GM04503 (cell line): Measurements from ENCODE around the gene SLC25A4.
"Not testable (repeated sequence)": the region's sequence is repeated elsewhere in the genome, so short reads cannot be mapped to it uniquely, and the experiment has no call there.

Experiments used
- DNase-seq: peaks from one replicate; pipeline ENCODE4 v3.0.0-alpha.2; 2012; ENCODE audit warnings: low read depth

The SLC25A4 gene

DNA sequence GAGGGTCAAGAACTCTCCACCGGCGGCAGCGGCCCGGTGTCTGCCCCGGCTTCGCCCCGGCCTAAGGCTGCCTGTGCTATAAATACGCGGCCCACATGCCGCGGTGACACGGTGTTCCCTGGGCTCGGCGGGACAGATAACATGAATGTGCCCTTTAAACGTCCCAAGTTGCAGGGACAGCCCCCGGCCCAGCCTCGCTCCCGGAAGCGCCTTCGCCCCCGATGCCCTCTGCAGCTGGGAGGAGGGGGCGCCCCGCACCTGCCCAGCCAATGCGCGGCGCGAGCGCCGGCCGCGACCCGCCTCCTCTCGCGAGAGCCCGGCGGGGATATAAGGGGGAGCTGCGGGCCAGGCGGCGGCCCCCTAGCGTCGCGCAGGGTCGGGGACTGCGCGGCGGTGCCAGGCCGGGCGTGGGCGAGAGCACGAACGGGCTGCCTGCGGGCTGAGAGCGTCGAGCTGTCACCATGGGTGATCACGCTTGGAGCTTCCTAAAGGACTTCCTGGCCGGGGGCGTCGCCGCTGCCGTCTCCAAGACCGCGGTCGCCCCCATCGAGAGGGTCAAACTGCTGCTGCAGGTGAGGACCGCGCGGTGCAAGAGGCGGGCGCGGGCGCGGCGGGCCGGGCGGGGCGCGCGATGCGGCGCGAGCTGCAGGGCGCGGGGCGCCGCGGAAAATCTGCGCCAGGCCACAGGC, at the start of gene SLC25A4:
SLC25A4 (plus strand) TSS at position 355 of the 689 bp plus-strand sequence; CDS start at position 462, 107 bp downstream.
- DNase-seq, result no peak

DNA sequence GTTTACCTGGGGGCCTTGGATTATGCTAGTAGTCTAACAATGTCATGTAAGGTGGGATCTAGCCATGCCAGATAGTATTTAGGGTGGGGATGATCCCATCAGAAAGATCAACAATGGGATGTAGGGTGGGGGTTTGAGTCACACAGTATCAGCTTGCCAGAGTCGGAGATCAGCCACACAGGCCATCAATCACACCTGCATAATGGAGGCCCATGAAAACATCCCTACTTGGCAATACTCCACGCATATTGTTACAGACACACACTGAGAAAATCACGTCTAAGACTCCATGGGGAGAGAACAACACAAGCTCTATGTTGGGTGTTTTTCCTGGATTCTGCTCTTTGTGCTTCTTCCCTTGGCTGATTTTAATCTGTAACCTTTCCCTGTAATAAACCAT, 49.5 kb upstream of the SLC25A4 start:
- no peak for DNase-seq

DNA sequence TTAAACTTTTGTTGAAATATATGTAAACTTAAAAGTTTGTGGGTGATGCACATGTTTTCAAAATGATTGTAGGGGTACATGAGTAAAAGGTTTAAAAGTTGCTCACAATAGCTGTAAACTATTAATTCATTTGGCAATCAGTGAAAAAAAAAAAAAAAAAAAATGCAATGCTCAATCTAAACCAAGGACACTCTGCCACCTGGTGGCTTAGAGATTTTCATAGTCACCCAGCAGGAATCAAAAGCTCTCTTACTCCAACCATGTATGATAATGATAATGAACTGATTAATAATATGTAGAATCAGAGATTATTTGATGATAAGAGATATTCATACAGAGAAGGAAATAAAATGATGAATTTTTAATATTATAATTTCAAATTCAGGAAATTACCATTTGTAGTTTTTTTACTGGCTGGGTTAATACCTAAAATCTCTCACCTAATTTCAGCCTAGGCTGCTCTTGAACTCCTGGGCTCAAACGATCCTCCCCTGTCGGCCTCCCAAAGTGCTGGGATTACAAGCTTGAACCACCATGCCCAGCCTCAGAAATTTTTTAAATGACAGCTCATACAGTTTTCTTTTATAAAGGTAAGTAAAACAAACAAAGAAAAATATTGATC, 46.9 kb upstream of the SLC25A4 start:
- DNase-seq, result no peak

DNA sequence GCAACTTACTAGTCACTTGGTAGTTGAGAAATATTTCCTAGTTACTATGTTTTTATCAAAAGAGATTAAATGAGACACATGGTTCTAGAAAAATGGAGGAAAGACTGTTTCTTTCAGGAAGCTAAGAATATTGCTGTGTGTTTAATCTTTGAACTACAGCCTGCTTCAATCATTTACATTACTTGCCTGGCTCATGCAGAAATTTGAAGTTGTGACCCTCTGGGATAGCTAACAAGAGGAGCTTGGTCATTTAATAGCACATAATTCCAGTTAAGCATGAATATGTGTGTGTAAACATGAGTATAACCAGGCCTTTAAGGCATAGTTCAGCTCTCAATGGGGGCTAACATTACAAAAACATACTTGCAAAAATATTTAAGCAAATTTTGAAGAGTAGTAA, 44.6 kb upstream of the SLC25A4 start:
- no peak for DNase-seq

DNA sequence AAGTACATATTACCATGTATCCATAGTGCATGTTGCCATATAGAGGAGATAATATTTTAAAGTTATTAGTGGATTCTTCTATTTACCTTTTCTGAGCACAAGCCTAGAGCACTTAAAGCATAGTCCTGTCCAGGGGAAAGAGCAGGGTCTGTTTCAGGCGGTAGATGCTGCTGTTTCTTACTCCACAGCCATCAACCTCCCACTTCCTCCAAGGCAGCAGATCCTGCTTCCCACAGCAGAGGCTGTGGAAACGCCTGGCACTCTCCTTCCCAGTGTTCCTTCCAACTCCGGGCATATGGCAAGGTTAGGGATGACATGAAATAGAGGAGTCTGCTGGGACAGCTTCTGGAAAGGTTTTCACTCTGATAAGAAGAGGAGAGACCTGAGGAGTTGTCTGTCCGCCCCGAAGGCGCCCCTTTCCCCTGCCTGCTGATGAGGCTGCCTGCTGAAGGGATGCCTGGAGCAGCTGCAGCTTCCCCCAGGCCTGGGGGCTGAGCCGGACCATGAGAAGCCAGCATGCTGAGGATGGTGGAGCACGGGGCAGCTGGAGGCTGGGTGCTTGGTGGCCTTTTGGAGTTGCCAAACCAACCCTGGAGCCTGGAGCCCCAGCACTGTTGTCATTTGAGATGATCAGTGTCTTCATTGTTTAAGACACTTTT, 43.9 kb upstream of the SLC25A4 start:
- no peak for DNase-seq

DNA sequence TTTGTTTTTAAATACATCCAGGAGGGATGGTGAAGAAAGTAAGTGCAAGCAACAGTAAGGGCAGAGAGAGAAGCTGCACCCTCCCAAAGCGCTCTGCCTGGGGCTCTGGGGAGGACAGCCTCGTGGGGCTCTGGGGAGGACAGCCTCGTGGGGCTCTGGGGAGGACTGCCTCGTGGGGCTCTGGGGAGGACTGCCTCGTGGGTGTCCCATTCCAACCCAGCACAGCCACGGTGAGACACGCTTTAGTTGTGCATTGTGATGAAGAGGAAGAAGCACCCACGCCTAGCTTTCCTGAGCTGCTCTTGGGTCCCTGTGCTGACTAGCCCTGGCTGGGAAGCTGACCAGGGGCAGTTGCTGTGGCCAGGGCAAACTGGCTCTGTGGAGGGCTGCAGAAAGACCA, 43.1 kb upstream of the SLC25A4 start:
- DNase-seq, result no peak

DNA sequence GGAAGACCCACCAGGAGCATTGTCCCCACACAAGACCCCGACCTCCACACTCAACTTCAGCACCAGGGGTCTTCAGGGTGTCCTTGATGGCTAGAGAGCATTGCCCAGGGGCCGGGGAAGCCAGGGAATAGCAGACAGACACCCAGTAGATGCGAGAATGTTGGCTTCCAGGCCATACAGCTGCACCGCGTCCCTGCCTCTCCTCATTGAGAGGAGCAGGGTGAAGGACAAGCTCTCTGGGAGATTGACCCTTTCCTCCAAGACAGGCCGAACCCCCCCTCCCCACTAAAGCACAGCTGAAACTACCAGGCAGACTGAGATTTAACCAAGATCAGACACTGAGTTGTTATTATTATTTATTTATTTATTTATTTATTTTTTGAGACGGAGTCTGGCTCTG, 42.6 kb upstream of the SLC25A4 start:
- no peak for DNase-seq

DNA sequence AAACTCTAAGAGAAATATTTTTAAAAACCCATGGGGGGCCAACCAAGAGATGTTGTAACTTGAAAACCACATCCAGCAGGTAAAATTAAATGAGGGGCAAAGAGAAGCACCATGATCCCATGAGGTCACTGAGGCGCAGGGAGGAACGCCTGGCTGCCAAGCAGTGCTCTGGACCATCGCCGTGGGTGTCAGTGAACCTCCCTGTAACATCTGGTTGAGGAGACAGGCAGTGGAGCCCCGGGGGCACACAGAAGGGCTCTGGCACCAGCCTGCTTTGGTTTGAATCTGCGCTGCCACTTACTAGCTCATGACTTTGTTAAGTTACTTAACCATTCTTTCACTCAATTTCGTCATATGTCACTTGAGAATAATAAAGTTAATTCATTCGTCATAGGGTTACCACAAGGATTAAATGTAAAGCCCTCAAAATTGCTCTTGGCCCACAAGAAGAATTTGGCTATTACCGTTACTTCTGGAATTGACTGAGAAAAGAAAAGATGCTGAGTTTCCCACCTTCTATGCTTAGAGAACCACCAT, 41.6 kb upstream of the SLC25A4 start:
- no peak for DNase-seq

DNA sequence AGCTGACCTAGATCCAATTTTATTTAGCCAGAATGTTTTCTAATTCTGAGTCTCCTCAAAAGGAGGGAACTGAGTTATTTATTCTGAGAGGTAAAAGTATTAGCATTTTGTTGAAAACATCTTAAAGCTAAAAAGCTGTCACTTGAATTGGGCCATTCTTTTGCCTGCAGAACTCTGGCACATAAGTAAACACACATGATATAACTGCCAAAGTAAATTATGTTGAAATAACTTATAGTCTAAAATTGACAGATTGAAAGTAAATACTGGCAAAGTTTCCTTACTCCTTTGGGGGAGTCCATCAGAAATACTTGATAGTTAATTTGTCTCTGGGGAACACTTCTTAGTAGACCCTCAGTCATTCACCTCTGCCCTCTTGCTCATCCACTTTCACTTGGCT, 38.3 kb upstream of the SLC25A4 start:
- no peak for DNase-seq

DNA sequence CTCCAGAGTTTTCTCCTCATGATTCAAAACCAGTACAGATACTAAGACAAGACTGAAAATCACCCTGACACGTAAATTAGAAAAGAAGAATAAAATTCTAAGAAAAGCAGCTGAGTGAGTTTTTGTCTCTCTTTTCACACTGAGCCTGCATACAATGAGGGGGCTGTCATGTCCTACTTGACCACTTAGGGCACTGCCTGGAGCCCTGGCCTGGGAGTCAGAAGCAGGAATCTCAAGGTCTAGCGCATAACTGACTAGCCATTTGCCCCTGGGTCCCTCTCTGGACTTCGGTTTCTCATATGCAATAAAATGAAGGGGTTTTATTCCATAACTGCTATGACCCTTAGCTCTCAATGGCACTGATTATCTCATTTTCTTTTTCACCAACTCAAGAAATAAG, 36.7 kb upstream of the SLC25A4 start:
- no peak for DNase-seq

DNA sequence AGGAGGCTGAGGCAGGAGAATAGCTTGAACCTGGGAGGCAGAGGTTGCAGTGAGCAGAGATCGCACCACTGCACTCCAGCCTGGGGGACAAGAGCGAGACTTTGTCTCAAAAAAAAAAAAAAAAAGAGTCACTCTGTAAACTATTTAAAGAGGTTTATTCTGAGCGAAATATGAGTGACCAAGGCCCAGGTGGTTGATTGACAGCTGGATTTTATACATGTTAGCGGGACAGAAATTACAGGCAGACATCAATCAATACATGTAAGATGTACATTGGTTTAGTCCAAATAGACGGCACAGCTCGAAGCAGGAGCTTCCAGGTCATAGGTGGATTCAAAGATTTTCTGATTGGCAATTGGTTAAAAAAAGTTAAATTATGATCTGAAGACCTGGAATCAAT, 35.5 kb upstream of the SLC25A4 start:
- DNase-seq, result not testable (repeated sequence)

DNA sequence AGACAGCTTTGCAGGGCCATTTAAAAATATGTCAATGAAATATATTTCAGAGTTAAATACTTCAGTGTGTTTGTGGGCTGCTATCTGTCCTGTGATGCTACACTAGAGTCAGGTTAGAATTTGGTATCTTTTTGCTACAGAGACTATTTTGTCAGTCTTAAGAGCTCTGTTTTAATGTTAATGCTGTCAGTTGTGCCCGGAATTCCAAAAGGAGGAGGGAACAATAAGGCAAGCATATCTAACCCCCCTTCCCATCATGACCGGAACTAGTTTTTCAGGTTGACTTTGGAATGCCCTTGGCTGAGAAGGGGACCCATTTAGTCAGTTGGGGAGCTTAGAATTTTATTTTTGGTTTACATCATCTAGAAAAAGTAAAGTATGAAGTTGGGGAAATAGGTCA, 34.9 kb upstream of the SLC25A4 start:
- DNase-seq, result no peak

DNA sequence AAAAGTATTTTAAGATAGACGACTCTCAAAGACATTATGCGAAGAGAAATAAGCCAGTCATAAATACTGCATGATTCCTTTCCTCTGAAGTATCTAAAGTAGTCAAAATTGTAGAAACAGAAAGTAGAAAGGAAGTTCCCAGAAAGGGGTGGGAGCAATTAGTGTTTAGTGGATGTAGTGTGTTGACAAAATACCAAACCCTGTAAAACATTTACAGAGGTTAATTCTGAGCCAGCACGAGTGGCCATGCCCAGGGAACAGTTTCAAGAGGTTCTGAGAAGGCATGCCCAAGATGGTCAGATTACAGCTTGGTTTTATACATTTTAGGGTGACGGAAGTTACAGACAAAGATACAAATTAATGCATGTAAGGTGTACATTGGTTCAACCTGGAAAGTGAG, 34.4 kb upstream of the SLC25A4 start:
- no peak for DNase-seq

DNA sequence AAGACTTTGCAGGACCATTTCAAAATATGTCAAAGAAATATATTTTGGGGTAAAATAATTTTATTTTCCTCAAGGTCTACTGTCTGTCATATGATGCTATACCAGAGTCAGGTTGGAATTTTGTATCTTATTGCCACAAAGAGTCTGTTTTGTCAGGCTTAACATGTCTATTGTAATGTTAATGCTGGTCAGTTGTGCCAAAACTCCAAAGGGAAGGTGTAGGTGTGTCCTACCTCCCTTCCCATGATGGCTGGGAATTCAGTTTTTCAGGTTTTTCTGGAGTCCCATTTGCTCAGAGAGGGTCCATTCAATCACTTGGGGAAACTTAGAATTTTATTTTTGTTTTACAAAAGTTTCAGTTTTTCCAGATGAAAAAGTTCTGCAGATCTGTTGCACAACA, 33.3 kb upstream of the SLC25A4 start:
- no peak for DNase-seq

DNA sequence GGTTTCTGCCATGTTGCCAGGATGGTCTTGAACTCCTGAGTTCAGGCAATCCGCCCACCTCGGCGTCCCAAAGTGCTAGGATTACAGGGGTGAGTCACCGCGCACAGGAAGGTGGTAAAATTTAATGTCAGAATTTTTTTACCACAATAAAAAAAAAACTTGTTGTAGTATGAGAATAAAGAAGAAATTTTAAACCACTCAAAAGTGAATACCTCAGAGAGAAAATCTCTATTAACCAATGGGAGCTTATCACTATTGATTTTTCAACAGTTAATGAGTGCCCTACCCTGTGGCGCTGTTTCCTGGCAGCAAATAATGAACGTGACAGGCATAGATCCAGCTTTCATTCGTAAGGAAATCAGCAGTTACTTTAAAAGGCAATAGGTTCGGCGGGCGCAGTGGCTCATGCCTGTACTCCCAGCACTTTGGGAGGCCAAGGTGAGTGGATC, 32.7 kb upstream of the SLC25A4 start:
- no peak for DNase-seq

DNA sequence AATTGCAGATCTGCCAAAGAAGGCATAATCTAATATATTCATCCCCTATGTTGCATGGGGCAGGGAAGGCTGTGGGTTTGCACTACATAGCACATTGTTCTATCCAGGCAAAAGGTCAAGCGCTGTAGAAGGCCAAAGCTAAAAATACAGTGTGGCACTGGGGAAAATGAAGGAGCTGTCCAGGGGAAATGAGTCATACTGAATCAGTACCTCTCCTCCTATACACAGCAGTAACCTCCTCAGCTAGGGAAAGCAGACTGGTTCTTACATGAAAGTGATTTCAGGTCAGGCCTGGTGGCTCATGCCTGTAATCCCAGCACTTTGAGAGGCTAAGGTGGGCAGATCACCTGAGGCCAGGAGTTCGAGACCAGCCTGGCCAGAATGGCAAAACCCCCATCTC, 31.0 kb upstream of the SLC25A4 start:
- DNase-seq, result peak; percentile 87

DNA sequence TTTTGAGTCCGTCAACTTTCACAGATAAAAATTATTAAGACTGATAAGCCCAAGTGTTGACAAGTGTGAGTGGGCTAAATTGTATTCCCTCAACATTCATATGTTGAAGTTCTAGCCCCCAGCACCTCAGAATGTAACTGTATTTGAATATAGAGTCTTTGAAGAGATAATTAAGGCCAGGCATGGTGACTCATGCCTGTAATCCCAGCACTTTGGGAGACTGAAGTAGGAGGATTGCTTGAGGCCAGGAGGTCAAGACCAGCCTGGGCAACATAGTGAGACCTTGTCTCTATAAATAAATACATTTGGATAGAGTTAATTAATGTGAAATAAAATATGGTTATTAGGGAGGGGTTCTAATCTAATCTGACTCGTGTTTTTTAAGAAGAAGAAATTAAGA, 29.7 kb upstream of the SLC25A4 start:
- DNase-seq, result no peak

DNA sequence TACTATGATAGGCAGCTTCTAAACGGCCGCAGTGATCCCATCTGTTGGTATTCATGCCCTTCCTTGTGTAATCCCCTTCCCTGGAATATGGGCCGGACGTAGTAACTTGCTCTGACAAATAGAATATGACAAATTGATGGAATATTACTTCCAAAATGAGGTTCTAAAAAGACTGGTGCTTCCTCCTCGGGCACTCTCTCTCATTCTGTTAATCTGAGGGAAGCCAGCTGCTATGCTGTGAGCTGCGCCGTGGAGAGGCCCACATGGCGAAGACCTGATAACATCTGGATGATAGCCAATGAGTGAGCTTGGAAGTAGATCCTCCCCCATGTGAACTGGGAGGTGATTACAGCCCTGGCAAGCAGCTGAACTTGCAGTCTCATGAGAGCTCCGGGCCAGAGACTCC, 27.2 kb upstream of the SLC25A4 start:
- DNase-seq, result no peak

DNA sequence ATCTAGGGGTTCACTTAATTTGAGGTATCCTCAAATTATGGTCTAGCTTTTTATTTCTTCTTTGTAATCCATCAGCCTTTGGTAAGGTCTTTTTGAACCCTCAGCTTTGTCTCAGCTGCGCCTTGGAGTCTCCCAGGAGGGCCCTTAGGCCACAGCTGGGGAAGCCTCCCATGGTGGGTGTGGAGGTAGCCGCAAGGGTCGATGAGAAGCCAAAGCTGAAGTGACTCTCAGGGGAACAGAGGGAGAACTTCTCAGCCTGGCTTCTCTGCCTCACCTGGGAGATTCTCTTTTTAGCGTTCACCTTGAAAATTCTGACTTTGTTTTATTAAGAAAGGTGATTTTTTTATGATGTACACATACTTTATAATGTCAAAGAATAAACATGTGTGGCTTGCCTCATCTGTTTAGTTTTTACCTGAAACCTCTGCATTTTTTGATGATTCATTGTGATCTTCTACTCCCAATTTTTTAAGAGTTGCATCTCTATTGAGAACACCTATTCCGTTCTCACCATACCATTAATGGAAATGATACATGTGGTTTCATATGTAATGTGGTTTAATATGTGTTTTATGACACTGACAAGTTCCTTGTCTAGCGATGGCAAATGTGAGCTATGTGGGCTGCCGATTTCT, 25.6 kb upstream of the SLC25A4 start:
- DNase-seq, result no peak

DNA sequence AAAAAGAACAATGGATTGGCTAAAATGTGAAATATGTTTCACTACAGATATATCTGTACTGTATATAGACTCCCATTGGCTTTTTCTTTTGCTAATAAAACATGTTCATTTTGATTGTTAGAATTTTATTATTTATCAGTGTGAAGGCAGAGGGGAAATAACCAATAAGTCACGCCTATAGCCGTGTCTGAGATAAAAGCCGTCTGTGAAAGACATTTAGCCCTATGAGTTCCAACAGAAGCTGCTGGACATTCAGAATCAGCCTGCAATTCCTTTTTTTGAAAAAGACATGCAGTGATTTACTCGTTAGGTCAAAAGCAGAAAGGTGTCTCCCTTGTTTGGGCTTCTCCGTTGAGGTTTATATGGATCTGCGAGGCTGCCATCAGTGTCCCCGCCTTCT, 24.2 kb upstream of the SLC25A4 start:
- DNase-seq, result no peak

DNA sequence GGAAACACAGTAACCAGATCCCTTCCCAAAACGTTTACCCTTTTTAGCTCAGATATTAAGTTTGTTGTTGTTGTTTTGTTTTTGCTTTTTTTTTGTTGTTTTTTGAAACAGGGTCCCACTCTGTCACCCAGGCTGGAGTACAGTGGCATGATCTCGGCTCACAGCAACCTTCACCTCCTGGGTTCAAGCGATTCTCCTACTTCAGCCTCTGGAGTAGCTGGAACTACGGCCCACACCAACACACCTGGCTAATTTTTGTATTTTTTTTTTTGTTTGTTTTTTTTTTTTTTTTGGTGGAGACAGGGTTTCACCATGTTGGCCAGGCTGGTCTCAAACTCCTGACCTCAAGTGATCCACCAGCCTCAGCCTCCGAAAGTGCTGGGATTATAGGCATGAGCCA, 23.6 kb upstream of the SLC25A4 start:
- DNase-seq, result not testable (repeated sequence)

DNA sequence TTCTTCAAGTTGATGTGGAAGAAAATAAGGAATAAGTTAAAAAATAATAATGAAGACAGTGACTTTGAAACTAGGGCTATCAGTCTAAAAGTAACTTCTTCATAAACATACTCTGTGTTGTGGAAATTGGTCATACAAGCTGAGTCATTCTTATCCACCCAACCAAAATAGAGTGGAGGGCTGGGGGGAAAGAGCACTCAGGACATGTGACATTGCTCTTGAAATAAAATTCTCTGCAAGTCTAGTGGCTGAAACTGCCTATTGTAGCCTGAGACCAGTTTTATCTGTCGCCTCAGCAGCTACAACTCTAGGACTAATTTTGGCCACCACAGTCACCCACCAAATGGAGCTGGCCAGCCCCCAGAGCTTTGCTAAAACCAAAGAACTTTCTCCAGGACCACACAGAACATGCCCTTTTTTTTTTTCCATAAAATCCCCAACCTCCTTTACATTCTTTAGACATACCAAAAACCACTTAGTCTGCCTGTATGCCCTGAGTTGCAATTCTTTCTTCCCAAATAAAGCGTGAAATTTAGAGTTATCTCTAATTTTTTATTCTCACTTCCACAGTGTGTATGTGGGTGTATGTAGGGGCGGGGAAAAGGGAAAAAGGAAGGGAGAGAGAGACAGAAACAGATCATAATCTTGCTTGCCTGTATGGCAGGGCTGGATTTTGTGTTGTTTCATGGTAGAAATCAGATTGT, 23.0 kb upstream of the SLC25A4 start:
- DNase-seq, result no peak
